GM23338 (cell line): ENCODE measurements around the gene TMEM106C.

Experiments used
- CREB1 ChIP-seq: fragments of 250-450 bp; sonication (Bioruptor Pico); IDR thresholded peaks from 2 replicates; pipeline ENCODE4 v1.5.0; 2020; ENCODE audit warnings: low read depth, mild to moderate bottlenecking, moderate library complexity
- POLR2AphosphoS5 ChIP-seq: IDR thresholded peaks from 2 replicates; pipeline ENCODE4 v1.6.1; 2016; ENCODE audit warnings: antibody characterized with exemption, low read depth

- TF ChIP-seq POLR2AphosphoS5 (no peak), CREB1 (no peak)
Measured at GRCh38 chr12:47970843-47971242, 7.4 kb downstream of the TMEM106C start.
